B cell (primary cell): ENCODE results near the gene B9D2. TPM values are rescaled to one million over a fixed set of nuclear protein-coding genes. Genes with fewer than 3 reads are reported as not detected.
A peak's percentile ranks its signal among the peaks of the same experiment; 100 is the strongest.

Source experiments
- ATAC-seq: fragments of 200-7000 bp; cut with Tn5 transposase; one replicate; pipeline ENCODE4 v1.10.0; 2021; ENCODE audit warnings: low read depth, mild to moderate bottlenecking, moderate number of reproducible peaks, moderate library complexity
- CTCF ChIA-PET: fragments of 350-600 bp; sonication (Branson Sonifier 250); formaldehyde crosslinking; loops from one replicate; lab custom pipeline; 2021; ENCODE audit warnings: antibody characterized with exemption, inconsistent platforms; lab: Charles Lee
- POLR2A ChIA-PET: fragments of 350-600 bp; sonication (Branson Sonifier 250); formaldehyde crosslinking; loops from one replicate; lab custom pipeline; 2021; ENCODE audit warnings: antibody characterized with exemption; lab: Charles Lee
- DNase-seq: peaks from one replicate; pipeline ENCODE4 v3.0.0; 2013
- H2AFZ ChIP-seq: 2 replicates; pipeline ENCODE4 v1.6.1; 2012; ENCODE audit warnings: mild to moderate bottlenecking, low read depth, low read length; ENCODE audit not compliant: insufficient read depth, poor library complexity, severe bottlenecking
- H3K27ac ChIP-seq, 2 donors: 1 replicate in 1 of 2; 2 replicates in 1 of 2; pipeline ENCODE4 v1.5.1; 2012 to 2013; ENCODE audit warnings: low read length in 2 of 2, mild to moderate bottlenecking in 2 of 2, moderate library complexity in 1 of 2
- H3K27me3 ChIP-seq, 4 experiments: fragments of 200-600 bp in 1 of 4; sonication (generic) in 1 of 4; replicated peaks in 1 of 4; 1 replicate in 2 of 4; 2 replicates in 2 of 4; pipeline versions ENCODE4 v1.6.1 to v1.7.0; 2013 to 2016; ENCODE audit warnings: low read length in 3 of 4, mild to moderate bottlenecking in 2 of 4, mixed read lengths in 1 of 4, moderate library complexity in 1 of 4; ENCODE audit not compliant: insufficient read depth in 4 of 4, control insufficient read depth in 3 of 4; ENCODE audit errors: control extremely low read depth in 1 of 4
- H3K36me3 ChIP-seq, 2 experiments: replicated peaks in 1 of 2; 1 replicate in 1 of 2; 2 replicates in 1 of 2; pipeline versions ENCODE4 v1.6.1 to v1.7.1; 2013; ENCODE audit warnings: low read length in 1 of 2; ENCODE audit not compliant: insufficient read depth in 2 of 2, control insufficient read depth in 1 of 2; ENCODE audit errors: control extremely low read depth in 1 of 2, extremely low read depth in 1 of 2
- H3K4me1 ChIP-seq, 2 donors: fragments of 200-600 bp in 1 of 2; sonication (generic) in 1 of 2; 1 replicate in 1 of 2; 2 replicates in 1 of 2; pipeline versions ENCODE4 v1.5.1 to v1.6.1; 2013 to 2017; ENCODE audit warnings: low read length in 2 of 2; ENCODE audit not compliant: control insufficient read depth in 2 of 2, insufficient read depth in 2 of 2
- H3K4me2 ChIP-seq: replicated peaks from 2 replicates; pipeline ENCODE3; 2012; ENCODE audit warnings: mild to moderate bottlenecking, low read depth, low read length; ENCODE audit not compliant: poor library complexity, severe bottlenecking
- H3K4me3 ChIP-seq, 5 experiments: fragments of 200-600 bp in 1 of 5; sonication (generic) in 1 of 5; 1 replicate in 3 of 5; 2 replicates in 2 of 5; pipeline versions ENCODE4 v1.5.1 to v1.7.0; 2011 to 2016; ENCODE audit warnings: low read length in 4 of 5, mild to moderate bottlenecking in 4 of 5, low read depth in 2 of 5, control low read depth in 1 of 5, moderate library complexity in 1 of 5; ENCODE audit not compliant: insufficient read depth in 1 of 5; ENCODE audit errors: control extremely low read depth in 1 of 5, extremely low read depth in 1 of 5
- H3K79me2 ChIP-seq: fragments of 200-600 bp; sonication (generic); one replicate; pipeline ENCODE4 v1.6.0; 2016; ENCODE audit warnings: low read length; ENCODE audit not compliant: control insufficient read depth, insufficient read depth
- H3K9ac ChIP-seq: fragments of 200-600 bp; sonication (generic); 2 replicates; pipeline ENCODE4 v1.6.1; 2017; ENCODE audit warnings: mild to moderate bottlenecking, low read length, moderate library complexity
- H3K9me3 ChIP-seq, 3 donors: one replicate each; pipeline versions ENCODE4 v1.6.1 to v1.7.1; 2013; ENCODE audit warnings: low read length in 2 of 3; ENCODE audit not compliant: control insufficient read depth in 2 of 3, insufficient read depth in 1 of 3; ENCODE audit errors: control extremely low read depth in 1 of 3
- H4K20me1 ChIP-seq: 2 replicates; pipeline ENCODE4 v1.6.0; 2012; ENCODE audit warnings: mild to moderate bottlenecking, low read length; ENCODE audit not compliant: insufficient read depth, control insufficient read depth, poor library complexity, severe bottlenecking
- H3K27ac Mint-ChIP-seq: one replicate; pipeline ENCODE4 v1.8.0; 2021; ENCODE audit warnings: mixed read lengths
- H3K27me3 Mint-ChIP-seq: one replicate; pipeline ENCODE4 v1.8.0; 2021; ENCODE audit warnings: mixed read lengths
- H3K4me1 Mint-ChIP-seq: one replicate; pipeline ENCODE4 v1.8.0; 2021; ENCODE audit warnings: mixed read lengths
- H3K4me3 Mint-ChIP-seq: one replicate; pipeline ENCODE4 v1.8.0; 2021; ENCODE audit warnings: mixed read lengths
- H3K9me3 Mint-ChIP-seq: one replicate; pipeline ENCODE4 v1.8.0; 2022; ENCODE audit warnings: mixed read lengths; ENCODE audit not compliant: insufficient read depth
- CTCF ChIP-seq: fragments of 200-600 bp; IDR thresholded peaks from one replicate; pipeline ENCODE4 v1.8.0; 2022; ENCODE audit warnings: antibody characterized with exemption, mild to moderate bottlenecking
- EZH2 ChIP-seq: IDR thresholded peaks from 2 replicates; pipeline ENCODE4 v1.6.1; 2012; ENCODE audit warnings: borderline replicate concordance, low read depth, mild to moderate bottlenecking, moderate library complexity, low read length; ENCODE audit not compliant: insufficient read depth, poor library complexity, severe bottlenecking
- WGBS: methylation state at CpG from one replicate; pipeline ENCODE4 v1.1.5; 2013; ENCODE audit warnings: missing lambda C conversion rate; ENCODE audit not compliant: insufficient coverage; 5-methylcytosine and 5-hydroxymethylcytosine counted together
- intact Hi-C: fragments of 100-400 bp; cut with micrococcal nuclease; formaldehyde crosslinking; loops from one replicate; pipeline ENCODE4 v1.10.0; 2022
- polyA plus RNA-seq: library from polyadenylated mRNA; depleted of rRNA; stranded (reverse); fragments of >200 nt; gene quantifications from 2 replicates; pipeline ENCODE4 v1.2.3, GENCODE V29; 2012
- total RNA-seq, 2 donors: library from RNA; stranded (reverse); fragments of 120-200 nt in 1 of 2; gene quantifications; 1 replicate in 1 of 2; 2 replicates in 1 of 2; pipeline versions ENCODE4 v1.2.3 to v1.2.4, GENCODE V29; 2013 to 2022

B9D2 gene
- total and polyA plus RNA-seq, 2 donors (not counting 1 experiment from before 2014, with no cell fraction given): 9.9 to 17.5 TPM

- peaks cover 39% of the 10 kb centered on the region for H4K20me1 ChIP-seq
- TF ChIP-seq CTCF: no peak
- TF ChIP-seq EZH2: no peak
- H3K9me3 ChIP-seq: no peaks in the 10 kb centered on the region
- H3K27me3 ChIP-seq: no peaks in the 10 kb centered on the region
- H3K9me3 Mint-ChIP-seq: no peaks in the 10 kb centered on the region
- ATAC-seq: no peak
- H3K4me2 ChIP-seq: no peak overlapping the region
- intact Hi-C loops: no loop called here
- WGBS: 92% methylated on average over 19 of the region's 19 CpGs
- H3K4me3 ChIP-seq: no peak overlapping the region
- H3K27ac ChIP-seq: no peak overlapping the region
- peaks cover 37% of the 10 kb centered on the region for H3K79me2 ChIP-seq
- H3K27ac Mint-ChIP-seq: peak overlapping the region; percentile 32
- ChIA-PET POLR2A (interaction anchor here (0.8 kb wide), 1 partner anchor 19 kb away, joined by 3 read pairs; no protein-coding TSS in a partner anchor), CTCF (no interaction called here)
- peaks cover 0 to 24% of the 10 kb centered on the region in 2 donors for H3K4me1 ChIP-seq
- no peak for DNase-seq
- H3K4me3 Mint-ChIP-seq: no peak overlapping the region
- no peak overlapping the region for H3K9ac ChIP-seq
- H3K4me1 Mint-ChIP-seq: peaks cover 31% of the 10 kb centered on the region
- H3K36me3 ChIP-seq: peaks cover 0 to 85% of the 10 kb centered on the region in 2 experiments
- no peak overlapping the region for H2AFZ ChIP-seq
- no peaks in the 10 kb centered on the region for H3K27me3 Mint-ChIP-seq
These were observed 45.1 kb downstream of the B9D2 start for GRCh38 chr19:41318696-41319499.

GRCh38 chr19:41316306-41316920, 47.5 kb downstream of the B9D2 start:
- Mint-ChIP-seq H3K27ac (peak overlapping the region; percentile 43), H3K4me3 (no peak overlapping the region), H3K9me3 (no peaks in the 10 kb centered on the region), H3K4me1 (peaks cover 31% of the 10 kb centered on the region), H3K27me3 (no peaks in the 10 kb centered on the region)
- no peak overlapping the region for H3K27ac ChIP-seq
- H4K20me1 ChIP-seq: peaks cover 51% of the 10 kb centered on the region
- no peak overlapping the region for H3K4me3 ChIP-seq
- no peak overlapping the region for H2AFZ ChIP-seq
- no peak for DNase-seq
- intact Hi-C loops: no loop called here
- ATAC-seq: no peak
- peaks cover 7 to 13% of the 10 kb centered on the region in 2 donors for H3K4me1 ChIP-seq
- no peaks in the 10 kb centered on the region for H3K27me3 ChIP-seq
- WGBS: 98% methylated on average over 24 of the region's 24 CpGs
- POLR2A ChIA-PET: interaction anchor here (0.6 kb wide), 1 partner anchor 112 kb away, joined by 9 read pairs; no protein-coding TSS in a partner anchor
- no peak overlapping the region for H3K9ac ChIP-seq
- TF ChIP-seq EZH2 (no peak), CTCF (no peak)
- no peak overlapping the region for H3K4me2 ChIP-seq
- CTCF ChIA-PET: no interaction called here
- H3K36me3 ChIP-seq: peaks cover 4 to 78% of the 10 kb centered on the region in 2 experiments
- no peaks in the 10 kb centered on the region for H3K9me3 ChIP-seq
- H3K79me2 ChIP-seq: peaks cover 62% of the 10 kb centered on the region
